Esophagus mucosa (tissue), 1 donor: Measurements from ENCODE around the gene DSCAM. TPM values are rescaled to one million over a fixed set of nuclear protein-coding genes. Genes with fewer than 3 reads are reported as not detected.
"Not testable (repeated sequence)": the region's sequence is repeated elsewhere in the genome, so short reads cannot be mapped to it uniquely, and the experiment has no call there.

Experiments used
- ATAC-seq: fragments of 200-7000 bp; cut with Tn5 transposase; one replicate; pipeline ENCODE4 v1.9.1; 2020
- total RNA-seq: library from RNA; stranded (reverse); gene quantifications from one replicate; pipeline ENCODE4 v1.2.4, GENCODE V29; 2023
- donor health status: DM: yes; HTN: yes; CAD: no.

DSCAM gene
- total RNA-seq, 1 donor from 2014 or later, result not detected

DNA sequence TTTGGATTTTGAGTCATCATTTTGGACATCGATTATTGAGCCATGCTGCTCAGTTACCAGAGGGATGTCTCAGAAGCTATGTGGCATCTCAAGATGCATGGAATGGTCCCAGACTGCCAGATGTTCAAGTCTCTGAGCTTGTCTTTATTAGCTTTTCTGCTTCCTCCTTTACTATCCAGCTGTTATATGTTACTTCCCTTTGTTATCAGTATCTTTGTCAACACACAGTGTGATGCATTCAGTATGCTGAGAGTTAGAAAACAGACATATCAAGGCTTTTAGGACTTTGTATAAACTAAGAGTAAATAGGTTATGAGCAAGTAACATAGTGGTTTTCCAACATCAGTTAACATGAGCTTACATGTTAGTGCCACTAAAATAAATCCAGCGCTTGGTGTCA lies 474.5 kb downstream of the DSCAM start:
- no peak for ATAC-seq

DNA sequence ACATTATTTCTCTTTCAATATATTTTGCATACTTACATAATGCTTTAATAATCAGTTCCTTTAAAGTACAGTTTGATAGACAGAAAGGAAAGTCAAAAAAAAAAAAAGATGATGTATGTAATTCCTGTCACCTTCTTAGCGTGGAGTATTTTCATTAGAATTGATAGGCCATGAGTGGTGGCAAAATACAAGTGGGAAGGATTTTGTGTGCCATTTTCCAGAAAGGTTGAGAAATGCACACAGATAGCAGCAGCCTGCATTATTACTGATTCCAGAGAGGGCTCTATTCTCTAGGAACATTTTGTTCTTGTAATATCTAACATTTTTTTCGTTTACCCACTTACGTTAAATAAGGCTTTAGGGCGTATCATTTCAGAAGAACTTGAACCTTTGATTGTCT lies 475.6 kb downstream of the DSCAM start:
- ATAC-seq, result no peak

- no peak for ATAC-seq
These were observed 490.3 kb downstream of the DSCAM start for GRCh38 chr21:40356644-40357043.

DNA sequence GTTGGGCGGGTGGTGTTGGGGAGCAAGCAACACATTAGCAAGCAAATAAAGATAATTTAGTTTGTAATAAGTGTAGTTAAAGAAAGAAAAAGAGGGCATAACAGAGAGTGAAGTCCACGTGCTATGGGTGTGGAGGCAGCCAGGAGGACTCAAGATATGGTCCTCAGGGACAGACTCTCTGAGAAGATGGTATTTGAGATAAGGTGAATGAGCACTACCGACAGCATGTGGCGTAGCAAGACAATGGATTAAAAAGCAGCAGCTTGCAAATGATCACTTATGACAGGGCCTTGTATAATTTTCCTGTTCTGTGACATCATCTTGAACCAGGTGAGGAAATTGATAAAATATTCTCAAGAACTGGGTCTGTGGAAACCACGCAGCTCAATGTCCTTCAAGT lies 491.9 kb downstream of the DSCAM start:
- ATAC-seq, result no peak

GRCh38 chr21:40351006-40351405 lies 496.0 kb downstream of the DSCAM start:
- ATAC-seq, result no peak

- no peak for ATAC-seq
These were observed 497.4 kb downstream of the DSCAM start for GRCh38 chr21:40349591-40349990.

DNA sequence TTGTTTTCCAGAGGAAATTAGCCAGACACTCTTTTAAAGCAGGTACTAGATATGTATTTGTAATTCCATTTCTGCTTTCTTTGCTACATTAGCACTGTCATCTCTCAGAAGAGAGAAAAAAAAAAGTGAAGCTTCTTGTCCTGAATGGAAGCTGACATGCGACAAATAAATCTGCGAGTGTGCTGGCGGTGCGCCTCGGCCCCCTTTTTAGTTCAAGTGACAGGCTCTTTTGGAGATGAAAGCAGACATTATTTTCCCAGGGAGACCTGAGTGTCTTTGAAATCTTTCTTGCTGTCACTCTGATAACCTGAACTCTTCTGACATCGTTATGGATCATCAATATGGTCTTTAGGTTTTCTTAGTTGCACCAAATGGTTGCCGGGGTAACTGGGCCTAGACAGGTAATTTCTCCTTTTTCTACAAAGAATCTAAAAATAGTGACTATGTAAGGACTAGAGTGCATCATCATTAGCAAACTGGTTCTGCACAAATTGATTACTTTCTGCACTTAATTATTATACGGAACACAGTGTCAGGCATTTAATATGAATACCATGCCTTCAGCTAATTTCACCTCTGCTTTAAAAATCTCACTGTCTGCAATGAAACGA lies 501.1 kb downstream of the DSCAM start:
- ATAC-seq, result no peak

DNA sequence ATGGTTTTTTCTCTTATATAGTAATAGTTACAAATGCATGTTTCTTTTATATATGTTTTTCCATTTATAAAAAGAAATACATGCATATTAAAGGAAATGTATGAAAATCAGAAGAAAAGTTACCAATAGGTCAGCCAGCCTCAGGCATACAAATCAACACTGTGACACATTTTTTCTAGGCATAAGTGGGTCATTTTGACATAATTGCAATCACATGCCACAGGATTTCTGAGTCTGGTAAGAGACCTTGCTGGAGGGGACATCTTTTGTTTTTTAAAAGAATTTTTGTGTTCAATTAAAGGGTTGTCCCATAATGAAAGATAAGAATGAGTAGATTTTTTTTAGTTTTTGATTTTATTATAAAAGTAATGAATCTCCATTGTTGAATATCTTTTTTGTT lies 506.6 kb downstream of the DSCAM start:
- ATAC-seq, result no peak

GRCh38 chr21:40339050-40339449 lies 507.9 kb downstream of the DSCAM start:
- no peak for ATAC-seq

GRCh38 chr21:40337981-40338380 lies 509.0 kb downstream of the DSCAM start:
- ATAC-seq, result no peak

GRCh38 chr21:40335704-40336103 lies 511.3 kb downstream of the DSCAM start:
- no peak for ATAC-seq

GRCh38 chr21:40334159-40334558 lies 512.8 kb downstream of the DSCAM start:
- no peak for ATAC-seq

DNA sequence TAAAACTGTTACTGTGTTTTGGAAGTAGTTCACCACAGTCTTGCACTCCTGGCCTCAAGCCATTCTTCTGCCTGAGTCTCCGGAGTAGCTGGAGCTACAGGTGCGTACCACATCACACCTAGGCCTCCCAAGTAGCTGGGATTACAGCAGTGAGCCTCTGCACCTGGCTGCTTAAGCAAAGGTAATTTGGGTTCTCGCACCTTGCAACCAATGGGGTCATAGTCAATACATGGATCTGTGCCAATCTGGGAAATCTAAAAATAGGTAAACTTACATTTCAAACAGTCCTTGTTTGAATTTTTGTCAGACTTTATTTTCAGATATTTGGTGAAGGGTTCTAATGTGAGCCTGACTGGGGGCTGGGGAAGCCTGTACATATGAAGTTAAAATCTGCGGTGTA lies 513.2 kb downstream of the DSCAM start:
- ATAC-seq, result no peak

DNA sequence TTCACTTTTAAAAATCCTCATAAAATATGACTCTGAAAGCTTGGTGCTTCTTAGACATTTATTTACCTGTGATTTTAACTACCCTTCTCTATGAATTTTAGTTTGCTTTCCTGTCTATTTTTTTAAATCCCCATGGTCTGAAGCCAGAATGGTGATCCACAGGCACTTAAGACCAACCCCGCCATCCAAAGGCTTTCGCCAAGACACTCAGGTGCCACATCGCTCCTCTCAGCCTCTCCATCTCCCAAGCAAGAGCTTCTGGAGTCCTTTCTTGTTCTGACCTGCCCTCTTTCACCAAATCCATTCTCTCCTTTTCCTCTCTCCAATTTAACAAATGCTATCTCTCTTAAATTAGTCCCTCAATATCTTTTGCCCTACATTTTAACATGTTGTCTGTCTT lies 515.2 kb downstream of the DSCAM start:
- no peak for ATAC-seq

- no peak for ATAC-seq
These were observed 515.8 kb downstream of the DSCAM start for GRCh38 chr21:40331172-40331571.

DNA sequence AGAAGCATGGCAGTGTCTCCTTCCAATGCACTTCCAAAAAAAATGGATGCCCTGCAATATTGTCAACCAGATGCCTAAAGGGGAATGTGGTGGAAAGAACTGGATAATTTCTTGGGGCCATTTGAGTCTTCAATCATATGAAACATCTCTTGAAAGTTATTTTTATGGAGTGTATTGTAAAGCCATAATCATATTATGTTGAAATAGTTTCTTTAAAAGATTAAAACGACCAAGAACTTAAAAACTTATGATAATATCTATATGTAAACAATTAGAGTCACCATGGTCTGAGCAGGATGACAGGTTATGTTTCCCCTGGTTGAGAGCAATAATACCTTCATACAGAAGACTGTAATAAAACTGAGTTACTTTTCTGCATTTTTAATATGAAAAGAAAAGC lies 522.6 kb downstream of the DSCAM start:
- no peak for ATAC-seq

GRCh38 chr21:40320718-40321117 lies 526.2 kb downstream of the DSCAM start:
- not testable (repeated sequence) for ATAC-seq

DNA sequence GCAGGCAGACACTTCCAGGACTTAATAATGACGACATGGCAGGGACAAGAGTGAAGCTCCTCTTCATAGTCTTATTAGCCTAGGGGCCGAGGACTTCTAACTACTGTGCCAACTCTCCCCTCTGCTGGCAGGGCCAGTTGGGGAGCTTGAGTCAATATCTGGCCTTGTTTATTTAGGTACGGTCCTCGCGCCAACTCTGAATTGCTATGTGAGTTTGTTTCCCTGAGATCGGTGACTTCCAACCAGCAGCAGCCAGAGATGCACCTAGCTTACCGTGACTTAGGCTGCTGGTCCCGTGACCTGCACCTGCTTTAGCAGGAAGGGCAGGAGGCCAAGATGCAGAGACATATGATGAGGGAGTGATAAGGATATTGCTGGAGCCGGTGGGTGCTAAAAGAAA lies 528.6 kb downstream of the DSCAM start:
- ATAC-seq, result no peak

- no peak for ATAC-seq
These were observed 530.9 kb downstream of the DSCAM start for GRCh38 chr21:40316104-40316503.

DNA sequence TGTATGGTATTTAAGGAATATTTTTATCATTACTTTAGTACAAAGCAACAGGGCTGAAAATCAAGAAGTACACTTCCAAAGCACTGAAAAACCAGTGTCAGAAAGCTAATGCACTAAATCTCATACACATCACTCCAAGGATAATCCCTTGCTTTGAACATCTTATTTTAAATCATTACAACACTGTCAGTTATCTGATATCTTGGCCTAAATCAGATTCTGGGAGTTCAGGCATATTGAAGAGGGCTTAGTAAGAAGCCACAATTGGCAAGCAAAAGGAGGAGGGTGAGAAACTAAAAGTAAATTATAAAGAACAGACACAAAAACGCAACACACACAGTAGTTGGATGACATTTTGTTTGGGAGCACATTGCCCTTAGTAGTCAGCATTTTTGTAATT lies 531.3 kb downstream of the DSCAM start:
- ATAC-seq, result no peak

DNA sequence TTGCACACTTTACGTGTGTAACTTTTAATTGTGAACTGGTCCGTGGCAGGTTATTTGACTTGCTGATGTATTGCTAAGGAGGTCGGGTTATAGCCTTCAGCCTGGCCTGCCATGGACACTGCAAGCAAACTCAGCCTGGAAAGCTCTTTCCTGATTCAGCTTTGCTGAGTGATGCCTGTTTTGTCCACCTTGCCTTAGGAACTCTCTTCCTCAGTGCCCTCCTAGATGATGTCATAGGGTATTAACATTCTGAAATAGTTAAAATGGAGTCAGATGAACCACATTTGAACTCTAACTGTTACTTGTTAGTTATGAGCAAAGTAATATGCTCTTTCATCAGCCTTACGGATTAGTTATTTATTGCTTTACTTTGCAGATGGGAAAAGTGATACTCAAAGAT lies 533.7 kb downstream of the DSCAM start:
- ATAC-seq, result no peak

- no peak for ATAC-seq
These were observed 546.7 kb downstream of the DSCAM start for GRCh38 chr21:40300300-40300699.

DNA sequence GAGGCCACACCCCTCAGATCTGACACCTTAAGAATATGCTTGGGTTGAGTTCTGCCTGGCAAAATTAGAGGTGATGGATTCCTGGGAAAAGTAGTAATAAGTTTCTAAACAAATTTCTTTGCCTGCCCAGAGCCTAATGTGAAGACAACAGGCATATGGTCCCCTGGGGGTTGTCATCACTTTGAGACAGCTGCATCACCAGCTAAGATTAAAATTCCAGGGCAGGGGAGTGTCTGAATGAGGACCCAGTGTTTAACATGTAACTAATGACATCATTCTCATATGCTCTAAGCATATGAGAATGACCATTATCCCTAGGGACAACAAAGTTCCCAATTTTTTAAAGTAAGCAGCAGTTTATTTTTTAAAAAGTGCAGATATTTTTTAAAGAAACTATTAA lies 547.5 kb downstream of the DSCAM start:
- no peak for ATAC-seq

- ATAC-seq, result no peak
These were observed 552.6 kb downstream of the DSCAM start for GRCh38 chr21:40294345-40294744.

- ATAC-seq, result no peak
These were observed 555.4 kb downstream of the DSCAM start for GRCh38 chr21:40291560-40291959.
